ENCODE data around the gene ARMH2.
"Not testable (repeated sequence)": the region's sequence is repeated elsewhere in the genome, so short reads cannot be mapped to it uniquely, and the experiment has no call there.

ARMH2 gene

GRCh38 chr6:24818346-24818745 lies 19.6 kb upstream of the ARMH2 start:
- no peak for DNase-seq (ENCODE audit: low spot score)

- DNase-seq (ENCODE audit: low spot score): no peak
Measured at GRCh38 chr6:24809728-24810127, 11.0 kb upstream of the ARMH2 start.

GRCh38 chr6:24807584-24807983 lies 8.9 kb upstream of the ARMH2 start:
- DNase-seq (ENCODE audit: low spot score): no peak

- DNase-seq (ENCODE audit: low spot score): no peak
Measured at GRCh38 chr6:24802271-24803059, 3.7 kb upstream of the ARMH2 start.

GRCh38 chr6:24799541-24799915 lies 811 bp upstream of the ARMH2 start:
- DNase-seq (ENCODE audit: low spot score): no peak

- DNase-seq (ENCODE audit: low spot score): no peak
Measured at GRCh38 chr6:24797596-24798216, 1.0 kb downstream of the ARMH2 start.

- no peak for DNase-seq (ENCODE audit: low spot score)
Measured at GRCh38 chr6:24796616-24797290, 2.0 kb downstream of the ARMH2 start.

GRCh38 chr6:24795106-24795505 lies 3.6 kb downstream of the ARMH2 start:
- no peak for DNase-seq (ENCODE audit: low spot score)

GRCh38 chr6:24788031-24788665 lies 10.6 kb downstream of the ARMH2 start:
- no peak for DNase-seq (ENCODE audit: low spot score)

GRCh38 chr6:24780206-24780605 lies 18.5 kb downstream of the ARMH2 start:
- no peak for DNase-seq (ENCODE audit: low spot score)

- no peak for DNase-seq (ENCODE audit: low spot score)
Measured at GRCh38 chr6:24779416-24780016, 19.2 kb downstream of the ARMH2 start.

- no peak for DNase-seq (ENCODE audit: low spot score)
Measured at GRCh38 chr6:24778878-24779277, 19.8 kb downstream of the ARMH2 start.

GRCh38 chr6:24778121-24778520 lies 20.6 kb downstream of the ARMH2 start:
- DNase-seq (ENCODE audit: low spot score): no peak

- DNase-seq (ENCODE audit: low spot score): no peak
Measured at GRCh38 chr6:24777227-24777626, 21.5 kb downstream of the ARMH2 start.

- DNase-seq (ENCODE audit: low spot score): no peak
Measured at GRCh38 chr6:24775520-24776058, 23.1 kb downstream of the ARMH2 start.

- peak; percentile 98 for DNase-seq (ENCODE audit: low spot score)
Measured at GRCh38 chr6:24774696-24775519, 23.8 kb downstream of the ARMH2 start, which contains the start of gene GMNN. GMNN (plus strand) TSS chr6:24774937; CDS start chr6:24777247, 2,310 bp downstream.

GRCh38 chr6:24768361-24768760 lies 30.4 kb downstream of the ARMH2 start:
- no peak for DNase-seq (ENCODE audit: low spot score)

- DNase-seq (ENCODE audit: low spot score): no peak
Measured at GRCh38 chr6:24766680-24767462, 31.8 kb downstream of the ARMH2 start.

- DNase-seq (ENCODE audit: low spot score): not testable (repeated sequence)
Measured at GRCh38 chr6:24765968-24766367, 32.7 kb downstream of the ARMH2 start.

Measured in ecto neural progenitor cell (in vitro differentiated cells).